Activated T-cell treated with anti-CD3 and anti-CD28 coated beads for 24 hours (primary cell): ENCODE measurements around the gene MAS1.
"Not testable (repeated sequence)": the region's sequence is repeated elsewhere in the genome, so short reads cannot be mapped to it uniquely, and the experiment has no call there.

ENCODE experiments used
- DNase-seq: peaks from one replicate; pipeline ENCODE4 v3.0.0-alpha.2; 2020; ENCODE audit warnings: low read depth

The MAS1 gene

GRCh38 chr6:159919011-159919511, 28.3 kb downstream of the MAS1 start:
- no peak for DNase-seq

GRCh38 chr6:159919800-159920199, 29.0 kb downstream of the MAS1 start:
- DNase-seq, result no peak

- DNase-seq, result not testable (repeated sequence)
Measured at GRCh38 chr6:159924150-159924549, 33.4 kb downstream of the MAS1 start.

- DNase-seq, result no peak
Measured at GRCh38 chr6:159926542-159927203, 35.9 kb downstream of the MAS1 start.

- DNase-seq, result peak; percentile 22
Measured at GRCh38 chr6:159929819-159930218, 39.0 kb downstream of the MAS1 start.

- peak; percentile 13 for DNase-seq
Measured at GRCh38 chr6:159931112-159931511, 40.3 kb downstream of the MAS1 start.

GRCh38 chr6:159931846-159932245, 41.1 kb downstream of the MAS1 start:
- DNase-seq, result no peak

GRCh38 chr6:159933077-159933476, 42.3 kb downstream of the MAS1 start:
- DNase-seq, result no peak

- no peak for DNase-seq
Measured at GRCh38 chr6:159934181-159934580, 43.4 kb downstream of the MAS1 start.

- DNase-seq, result no peak
Measured at GRCh38 chr6:159935065-159935464, 44.3 kb downstream of the MAS1 start.

GRCh38 chr6:159935633-159936032, 44.8 kb downstream of the MAS1 start:
- no peak for DNase-seq

- no peak for DNase-seq
Measured at GRCh38 chr6:159939591-159940016, 48.8 kb downstream of the MAS1 start.
